Coronary artery (tissue), 2 donors: Measurements from ENCODE around the gene BEX3.
A peak's percentile ranks its signal among the peaks of the same experiment; 100 is the strongest.
"Not testable (repeated sequence)": the region's sequence is repeated elsewhere in the genome, so short reads cannot be mapped to it uniquely, and the experiment has no call there.

Experiments
- DNase-seq: peaks from one replicate; pipeline ENCODE4 v3.0.0-alpha.2; 2017; ENCODE audit warnings: low spot score
- H3K27ac ChIP-seq, 2 donors: fragments of 200-600 bp; sonication (generic); one replicate each; pipeline ENCODE4 v1.5.1; 2016 to 2019
- H3K4me3 ChIP-seq: fragments of 200-600 bp; sonication (generic); 2 replicates; pipeline ENCODE4 v1.5.1; 2016; ENCODE audit warnings: mild to moderate bottlenecking, moderate library complexity
- CTCF ChIP-seq: fragments of 200-600 bp; sonication (generic); IDR thresholded peaks from one replicate; pipeline ENCODE4 v1.5.1; 2019; ENCODE audit warnings: antibody characterized with exemption

BEX3 gene

GRCh38 chrX:103347682-103348397, 28.5 kb upstream of the BEX3 start:
- Histone ChIP-seq H3K27ac (no peak overlapping the region), H3K4me3 (no peak overlapping the region)
- no peak for TF ChIP-seq CTCF
- no peak for DNase-seq

GRCh38 chrX:103356130-103356798, 20.1 kb upstream of the BEX3 start, which contains the start of gene TCEAL9:
Gene TCEAL9, plus strand, starts transcription at chrX:103356506. Its CDS starts 1,179 bp downstream, at chrX:103357685.
- Histone ChIP-seq H3K4me3 (peak within 1 kb of the TSS; percentile 80), H3K27ac (peak within 1 kb of the TSS; percentile 87 to 94)
- peak; percentile 83 for DNase-seq
- TF ChIP-seq CTCF: no peak

- Histone ChIP-seq H3K27ac (peak overlapping the region; percentile 87 to 94), H3K4me3 (peak overlapping the region; percentile 80)
- DNase-seq: no peak
- TF ChIP-seq CTCF: no peak
Observed at GRCh38 chrX:103356858-103357257, 19.5 kb upstream of the BEX3 start.

- no peak for TF ChIP-seq CTCF
- Histone ChIP-seq H3K4me3 (peak overlapping the region; percentile 80), H3K27ac (no peak overlapping the region)
- no peak for DNase-seq
Observed at GRCh38 chrX:103357871-103358270, 18.5 kb upstream of the BEX3 start.

GRCh38 chrX:103359605-103360004, 16.7 kb upstream of the BEX3 start:
- not testable (repeated sequence) for H3K27ac ChIP-seq

GRCh38 chrX:103360092-103360491, 16.2 kb upstream of the BEX3 start:
- no peak for DNase-seq
- Histone ChIP-seq H3K27ac (no peak overlapping the region), H3K4me3 (no peak overlapping the region)
- TF ChIP-seq CTCF: no peak

More at GRCh38 chrX:103359605-103360004, 16.7 kb upstream of the BEX3 start:
- not testable (repeated sequence) for H3K4me3 ChIP-seq, DNase-seq

GRCh38 chrX:103360916-103361315, 15.4 kb upstream of the BEX3 start:
- DNase-seq: no peak
- Histone ChIP-seq H3K27ac (no peak overlapping the region), H3K4me3 (no peak overlapping the region)
- no peak for TF ChIP-seq CTCF
